ENCODE data around the gene PTPRE.

Gene PTPRE

DNA sequence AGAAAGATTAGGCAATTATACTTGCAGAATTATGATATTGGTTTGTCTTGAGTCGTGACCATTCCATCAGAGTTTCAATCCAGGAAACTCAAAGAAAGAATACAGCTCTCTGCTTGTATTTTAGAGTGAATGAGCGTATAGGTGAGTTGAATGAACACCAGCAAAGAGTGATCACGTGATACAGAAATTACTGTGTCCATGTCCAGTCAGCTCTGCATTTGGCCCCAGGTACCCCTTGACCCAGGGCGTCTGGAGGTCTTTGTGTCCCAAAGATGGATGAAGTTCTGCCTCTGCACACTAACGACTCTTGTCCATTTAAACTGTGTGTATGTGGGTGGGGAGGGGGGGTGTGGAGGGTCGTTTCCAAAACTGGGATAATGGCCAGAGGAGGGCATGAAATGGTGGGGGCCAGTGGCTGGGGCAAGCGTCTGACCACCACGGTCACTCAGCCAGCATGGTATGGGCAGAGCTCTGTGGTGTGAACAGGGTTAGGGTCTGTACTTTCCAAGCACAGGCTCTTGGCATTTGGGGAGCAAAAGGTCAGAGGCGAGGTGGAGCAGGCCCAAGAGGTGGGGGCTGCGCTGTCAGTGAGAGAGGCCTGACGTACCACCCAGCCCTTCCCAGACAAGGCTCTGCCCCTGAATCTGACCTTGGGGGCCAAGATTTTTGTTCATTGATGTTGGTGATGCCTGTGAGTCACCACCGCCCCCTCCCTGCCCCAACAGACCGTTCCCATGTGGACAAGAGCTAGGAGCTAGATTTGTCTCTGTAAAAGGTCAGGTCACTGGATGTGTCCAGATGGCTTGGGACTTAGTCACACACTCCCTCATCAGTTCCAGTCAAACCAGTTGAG, 1.4 kb downstream of the PTPRE start:
- DNase-seq = peak; percentile 94

DNA sequence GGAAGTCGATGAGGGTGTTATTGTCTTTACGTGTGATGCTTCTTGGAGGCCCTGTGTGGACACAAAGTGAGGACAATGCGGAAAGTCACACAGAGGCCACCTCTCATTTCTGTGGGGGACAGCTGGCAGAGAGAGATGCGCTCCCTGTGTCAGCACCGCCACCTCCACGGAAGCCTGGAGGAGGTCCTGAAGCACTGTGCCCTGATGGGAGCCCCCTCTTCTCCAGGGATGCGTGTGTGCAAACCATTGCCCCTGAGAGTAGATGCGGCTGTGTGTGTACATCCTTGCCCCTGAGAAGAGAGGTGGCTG, 2.0 kb downstream of the PTPRE start:
- no peak for DNase-seq

DNA sequence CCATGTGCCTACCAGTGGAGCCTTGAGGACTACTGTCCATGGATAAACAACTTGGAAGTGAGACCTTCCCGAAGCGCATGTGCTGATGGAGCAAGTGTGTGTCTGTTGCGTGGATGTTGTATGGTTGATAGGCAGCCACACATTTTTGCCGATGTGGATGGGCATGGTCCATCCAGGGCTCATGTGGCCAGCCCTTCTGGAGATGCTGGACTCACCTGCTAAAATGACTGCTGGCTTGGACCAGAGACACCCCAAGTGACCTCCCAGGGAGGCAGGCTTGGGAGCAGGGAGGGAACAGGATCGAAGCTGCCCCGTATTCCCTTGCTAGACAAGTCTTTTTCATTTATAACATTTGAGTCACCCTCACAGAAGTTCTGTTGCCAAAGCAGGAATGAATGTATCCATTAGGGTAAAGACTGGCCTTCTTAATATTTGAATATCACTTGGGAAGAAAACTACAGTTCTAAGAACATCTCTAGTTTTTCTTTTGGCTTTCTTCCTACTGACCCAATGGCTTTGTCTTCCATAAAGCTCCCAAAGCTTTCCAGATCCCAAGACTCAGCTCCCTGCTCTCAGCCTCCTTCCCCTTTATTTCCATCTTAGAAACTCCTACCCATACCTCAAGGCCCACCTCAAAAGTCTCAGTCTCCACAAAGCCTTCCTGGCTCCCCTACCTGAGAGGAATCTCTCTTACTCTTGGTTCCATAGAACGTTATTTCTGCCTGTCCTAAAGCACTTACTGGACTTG, 3.0 kb downstream of the PTPRE start:
- no peak for DNase-seq

DNA sequence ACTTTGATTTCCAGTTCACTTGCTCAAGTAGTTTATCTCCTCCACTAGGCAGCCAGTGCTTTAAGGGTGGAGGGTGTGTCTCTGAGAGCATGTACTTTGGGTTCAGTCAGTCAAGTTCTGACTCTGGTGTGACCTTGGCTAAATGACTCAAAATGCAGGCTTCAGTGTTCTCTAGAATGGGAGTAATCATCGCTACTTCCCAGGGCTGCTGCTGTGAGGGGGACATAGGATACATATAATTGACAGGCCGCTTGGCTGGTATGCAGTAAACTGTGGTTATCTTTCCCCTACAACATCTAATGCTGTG, 3.5 kb downstream of the PTPRE start:
- DNase-seq = no peak

DNA sequence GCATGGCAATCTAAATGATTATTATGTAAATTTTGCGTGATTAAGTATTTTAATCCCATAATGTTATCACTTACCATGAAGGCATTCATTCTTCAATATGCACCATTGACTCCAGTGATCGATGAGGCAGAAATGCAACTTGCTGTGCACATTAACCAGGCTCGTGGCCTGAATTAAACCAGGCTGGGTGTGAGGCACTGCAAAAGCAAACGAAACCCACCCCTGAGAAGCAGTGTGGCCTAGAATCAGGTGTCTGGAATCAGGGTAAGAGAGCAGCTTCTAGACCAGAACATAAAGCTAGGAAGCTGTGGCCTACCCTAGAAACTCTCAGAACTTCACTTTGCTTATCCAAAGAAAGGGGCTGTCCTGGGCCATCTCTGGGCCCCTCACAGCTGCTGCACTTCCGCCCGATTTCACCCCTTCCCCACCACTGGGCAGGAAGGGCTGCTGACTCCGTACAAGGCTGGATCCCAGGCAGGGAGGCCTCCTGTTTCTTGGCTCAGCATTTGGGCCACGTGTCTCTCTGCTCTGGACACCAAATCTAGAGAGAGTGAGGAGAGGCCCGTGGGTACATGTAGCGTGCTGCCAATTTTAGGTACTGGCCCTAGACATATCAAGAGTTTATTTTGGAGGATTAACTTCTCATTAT, 4.4 kb downstream of the PTPRE start:
- no peak for DNase-seq

DNA sequence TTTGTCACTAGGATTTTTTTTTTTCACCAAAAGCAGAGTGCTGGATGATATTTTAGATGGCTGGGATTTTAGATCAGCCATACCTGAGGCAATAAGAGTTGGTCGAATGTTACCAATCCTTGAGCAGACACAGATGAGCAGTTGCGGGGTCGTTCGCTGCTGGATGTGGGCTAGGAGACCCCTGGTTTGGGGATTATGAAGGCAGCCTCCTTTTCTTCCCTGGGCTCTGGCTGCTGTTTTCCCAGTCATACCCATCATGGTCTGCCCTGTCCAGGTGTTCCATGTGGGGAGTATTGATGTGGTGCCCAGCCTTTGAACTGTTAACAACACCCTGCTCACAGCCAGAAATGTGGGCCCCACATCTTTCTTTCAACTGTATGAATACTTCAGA, 5.0 kb downstream of the PTPRE start:
- DNase-seq = no peak

DNA sequence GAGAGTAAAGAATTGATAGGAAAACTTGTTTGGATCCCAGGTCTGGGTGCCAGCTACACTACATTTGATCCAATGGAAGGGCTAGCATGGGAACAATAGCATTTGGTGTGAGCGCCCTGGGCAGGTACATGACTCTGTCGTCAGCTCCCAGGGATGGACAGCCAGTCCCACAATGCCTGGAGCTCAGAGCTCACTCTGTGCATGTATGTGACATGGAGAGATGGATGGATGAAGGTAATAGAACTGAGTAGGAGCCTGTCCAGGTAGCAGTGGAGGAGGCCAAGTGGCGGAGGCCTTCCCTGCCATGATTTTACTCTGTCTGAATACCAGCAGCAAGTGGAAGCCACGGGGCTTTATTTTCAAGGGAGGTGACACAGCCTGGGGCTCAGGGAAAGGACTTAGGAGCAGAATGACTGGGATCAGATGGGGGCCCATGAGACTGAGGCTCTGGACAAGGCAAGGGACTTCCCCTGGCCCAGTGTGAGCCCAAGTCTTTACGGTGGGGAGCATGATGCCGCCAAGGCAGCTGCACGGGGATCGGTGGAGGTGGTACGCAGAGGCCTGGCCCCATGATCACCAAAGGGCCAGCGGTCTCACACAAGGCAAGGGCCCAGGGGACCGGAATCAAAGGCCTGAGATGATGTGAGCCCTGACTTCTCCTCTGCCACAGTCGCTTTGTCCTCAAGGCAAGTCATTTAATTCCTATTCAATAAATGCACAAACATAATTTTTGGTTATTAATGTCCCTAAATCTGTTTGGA, 5.9 kb downstream of the PTPRE start:
- no peak for DNase-seq

DNA sequence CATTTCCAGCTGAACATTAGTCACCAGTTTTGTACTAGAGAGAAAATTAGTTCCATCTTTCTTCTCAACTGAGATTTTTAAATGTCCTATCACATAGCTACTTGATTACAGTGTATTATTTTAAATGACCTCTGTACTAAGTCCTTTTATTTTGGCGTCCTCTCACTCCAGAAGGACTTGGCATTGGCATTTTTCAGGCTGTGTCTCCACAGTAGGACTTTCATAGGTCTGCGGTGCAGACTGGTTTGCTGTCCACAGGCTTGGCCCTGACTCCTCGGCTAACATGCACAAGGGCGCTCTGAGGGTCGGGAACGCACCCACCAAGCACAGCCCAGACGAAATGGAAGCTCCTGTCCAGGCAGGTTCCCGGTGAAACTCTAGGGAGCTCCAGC, 6.5 kb downstream of the PTPRE start:
- DNase-seq = no peak

DNA sequence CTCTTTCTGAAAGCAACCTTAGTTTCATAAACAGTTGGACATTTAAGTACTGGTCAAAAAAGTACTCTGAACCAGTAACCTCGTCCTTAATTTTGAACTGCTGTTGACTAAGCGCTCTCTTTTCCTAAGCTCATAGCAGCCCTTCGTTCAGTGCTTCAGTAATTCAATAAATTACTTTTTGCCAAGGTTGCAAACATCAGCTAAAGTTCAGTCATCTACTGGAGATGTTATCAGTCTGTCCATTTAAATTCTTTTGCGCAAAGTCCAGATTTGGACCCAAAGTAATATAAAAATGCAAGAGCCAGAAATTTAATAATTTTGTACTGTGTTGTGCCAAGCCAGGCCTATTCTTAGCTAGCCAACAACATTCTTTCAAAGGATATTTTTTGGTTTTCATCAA, 8.4 kb downstream of the PTPRE start:
- DNase-seq = no peak

DNA sequence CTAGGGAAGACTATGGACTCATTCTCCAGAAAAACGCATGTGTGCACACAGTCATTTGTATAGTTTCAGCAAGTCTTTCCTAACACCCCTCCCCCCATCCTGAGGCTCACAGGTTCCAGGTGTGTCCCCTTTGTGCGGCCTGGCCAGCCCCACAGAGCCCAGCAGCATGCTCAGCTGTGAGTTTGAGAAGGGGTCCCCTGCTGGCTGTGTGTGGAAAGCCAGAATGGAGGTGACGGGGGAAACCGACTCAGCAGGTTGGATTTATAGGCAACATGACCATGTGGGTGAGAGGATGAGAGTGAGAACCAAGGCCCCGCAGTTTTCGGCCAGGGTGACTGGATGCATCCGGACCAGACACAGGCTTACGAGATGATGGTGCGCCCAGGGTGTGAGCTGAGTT, 9.9 kb downstream of the PTPRE start:
- no peak for DNase-seq

DNA sequence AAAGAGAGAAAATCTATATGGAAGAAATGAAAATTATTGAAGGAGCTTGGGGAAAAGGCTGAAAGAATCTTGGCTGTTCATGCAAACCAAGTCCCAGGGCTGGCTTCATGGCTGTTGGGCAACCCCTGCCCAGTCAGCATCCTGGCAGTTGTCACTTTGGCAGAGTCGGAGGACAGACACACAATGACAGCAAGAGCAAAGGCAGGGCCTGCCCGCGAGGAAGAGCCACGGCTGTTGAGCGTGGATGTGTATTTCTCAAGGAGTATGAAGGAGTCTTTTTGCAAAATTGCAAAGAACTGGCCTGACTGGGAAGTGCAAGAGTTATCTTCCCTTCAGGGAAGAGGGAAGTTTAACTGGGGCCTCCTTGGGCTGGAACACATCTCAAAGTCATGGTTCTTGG, 11.7 kb downstream of the PTPRE start:
- DNase-seq = peak; percentile 79

DNA sequence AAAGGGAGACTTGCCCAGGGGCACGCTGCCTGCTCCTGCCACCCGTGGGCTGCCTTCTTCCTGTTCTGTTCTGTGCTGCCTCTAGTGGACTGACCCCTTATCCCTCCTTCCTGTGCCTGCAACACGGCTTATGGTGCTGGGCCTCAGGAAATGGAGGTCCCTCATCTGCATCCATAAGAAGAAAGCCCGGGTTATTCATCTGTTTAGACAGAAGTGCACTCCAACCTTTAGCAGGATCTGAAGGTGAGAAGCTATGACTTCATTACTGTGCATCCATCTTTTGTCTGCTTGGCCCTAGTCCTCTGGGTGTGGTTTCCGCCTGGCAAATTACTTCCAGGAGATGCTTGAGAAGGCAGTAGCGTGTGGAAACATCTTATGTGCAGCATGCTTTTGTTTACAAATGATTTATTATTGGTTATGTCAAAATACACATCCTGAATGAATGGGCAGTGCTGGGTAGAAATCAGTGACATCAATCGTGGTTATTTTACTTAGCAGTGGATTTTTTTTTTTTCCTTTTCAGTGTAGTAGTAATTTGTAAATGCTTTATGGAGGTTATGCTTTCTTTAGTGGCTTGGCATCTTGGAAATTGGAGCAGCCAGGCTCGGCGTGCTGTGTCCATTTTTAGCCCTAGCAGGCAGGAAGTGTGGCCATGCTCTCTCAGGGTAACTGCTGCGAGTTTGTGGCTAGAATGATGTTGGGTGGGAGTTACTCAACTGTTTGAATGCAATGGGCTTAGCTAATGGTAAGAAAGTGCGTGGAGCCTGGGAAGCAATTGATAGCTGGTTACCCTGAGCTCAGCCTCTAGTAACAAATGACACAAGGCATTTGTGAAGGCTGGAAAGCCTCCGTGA, 12.7 kb downstream of the PTPRE start:
- peak; percentile 75 for DNase-seq

DNA sequence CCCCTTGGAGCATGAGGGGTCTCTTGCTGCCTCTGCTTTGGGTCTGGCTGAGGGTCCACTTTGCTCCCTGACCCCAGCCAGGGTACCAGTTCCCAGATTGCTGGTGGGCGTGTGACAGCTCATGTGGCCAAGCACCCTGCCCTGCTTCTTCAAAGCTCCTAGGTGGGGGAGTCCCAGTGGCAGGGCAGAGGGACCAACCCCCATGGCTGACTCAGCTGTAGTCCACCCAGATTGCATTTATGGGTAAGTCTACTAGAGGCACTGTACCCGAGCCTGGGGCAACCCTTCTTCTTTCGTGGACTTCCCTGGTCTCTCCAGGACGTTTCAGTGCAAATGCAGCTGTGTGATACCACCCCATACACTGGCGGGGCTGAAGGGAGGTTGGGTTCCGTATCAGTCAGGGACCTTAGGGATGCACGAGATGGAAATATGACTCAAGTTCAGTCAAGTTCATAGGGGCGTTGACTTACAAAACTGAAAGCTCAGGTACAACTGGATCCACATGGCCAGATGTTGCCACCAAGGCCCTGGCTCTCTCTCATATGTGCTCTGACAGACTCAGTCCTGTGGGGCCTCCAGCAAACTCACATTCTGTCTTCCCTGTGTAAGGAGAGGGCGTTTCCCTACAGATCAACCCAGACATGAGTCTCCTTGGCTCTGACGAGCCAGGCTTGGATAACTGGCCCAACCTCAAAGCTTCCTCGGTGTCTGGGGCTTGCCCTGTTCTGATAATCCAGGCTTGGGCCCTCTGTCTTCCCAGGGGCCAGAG, 13.6 kb downstream of the PTPRE start:
- peak; percentile 68 for DNase-seq

DNA sequence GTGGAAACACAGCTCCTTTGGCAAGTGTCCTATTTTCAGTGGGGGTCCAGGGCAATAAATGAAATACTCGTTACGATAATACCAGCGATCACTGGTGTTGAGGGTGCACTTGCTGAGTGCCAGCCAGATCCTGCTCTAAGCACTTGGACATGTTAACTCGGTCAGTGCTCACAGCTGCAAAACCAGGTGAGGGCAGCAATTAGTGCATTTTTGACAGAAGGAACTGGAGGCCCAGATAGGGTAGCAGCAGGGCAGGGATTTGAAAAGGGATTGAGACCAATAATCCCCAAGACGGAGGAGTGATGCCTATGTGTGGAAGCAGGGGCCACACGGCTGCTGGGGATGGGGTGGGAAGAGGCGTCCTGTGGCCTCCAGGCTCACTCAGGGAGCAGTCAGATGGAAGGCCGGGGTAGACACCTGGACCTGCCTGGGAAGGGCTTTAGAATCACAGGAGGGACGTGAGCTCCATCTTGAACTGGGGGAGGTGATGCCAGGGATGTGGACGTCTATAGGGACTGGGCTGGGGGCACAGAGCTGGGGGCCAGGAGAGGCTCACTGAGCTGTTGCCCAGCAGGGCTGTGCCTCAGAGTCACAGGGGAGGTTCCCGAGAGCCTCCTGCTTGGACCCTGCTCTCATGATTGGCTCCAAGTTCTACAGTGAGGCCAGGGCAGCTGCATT, 14.3 kb downstream of the PTPRE start:
- no peak for DNase-seq

DNA sequence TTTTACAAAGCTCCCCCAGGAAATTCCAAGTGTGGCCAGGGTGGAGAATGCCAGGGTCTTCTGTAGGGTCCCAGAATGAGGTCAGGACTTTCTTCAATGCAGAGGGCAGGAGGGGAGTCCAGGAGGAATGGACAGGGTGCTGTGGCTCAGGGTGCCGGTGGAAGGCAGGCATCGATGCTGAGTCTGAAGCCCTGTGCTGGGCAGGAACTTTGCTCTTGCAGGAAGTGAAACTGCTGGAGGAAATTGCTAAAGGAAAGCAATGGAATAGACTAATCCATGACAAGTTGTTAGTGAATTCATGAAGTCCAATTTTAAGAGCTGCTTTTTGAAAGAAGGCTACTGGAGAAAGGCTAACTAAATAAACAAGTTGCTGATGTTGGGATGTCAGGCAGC, 14.8 kb downstream of the PTPRE start:
- DNase-seq = peak; percentile 83

DNA sequence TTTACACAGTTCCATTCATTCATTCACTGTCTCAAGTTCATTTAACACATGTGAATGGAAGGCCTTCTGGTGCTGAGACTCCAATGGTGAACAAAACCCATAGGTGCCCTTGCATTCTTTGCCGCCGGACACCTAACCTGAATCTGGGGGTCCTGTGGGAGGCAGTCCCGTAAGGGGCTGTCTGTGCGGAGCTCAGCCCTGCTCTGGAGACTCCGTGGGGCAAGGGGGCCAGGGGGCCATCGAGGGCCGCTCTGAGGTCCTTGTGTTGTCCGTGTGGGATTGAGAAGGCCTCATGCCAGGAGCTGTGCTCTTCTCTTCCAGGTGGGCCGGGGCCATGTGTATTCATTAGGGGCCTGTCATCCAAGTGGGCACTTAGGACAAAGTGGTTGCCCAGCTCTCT, 15.3 kb downstream of the PTPRE start:
- no peak for DNase-seq

DNA sequence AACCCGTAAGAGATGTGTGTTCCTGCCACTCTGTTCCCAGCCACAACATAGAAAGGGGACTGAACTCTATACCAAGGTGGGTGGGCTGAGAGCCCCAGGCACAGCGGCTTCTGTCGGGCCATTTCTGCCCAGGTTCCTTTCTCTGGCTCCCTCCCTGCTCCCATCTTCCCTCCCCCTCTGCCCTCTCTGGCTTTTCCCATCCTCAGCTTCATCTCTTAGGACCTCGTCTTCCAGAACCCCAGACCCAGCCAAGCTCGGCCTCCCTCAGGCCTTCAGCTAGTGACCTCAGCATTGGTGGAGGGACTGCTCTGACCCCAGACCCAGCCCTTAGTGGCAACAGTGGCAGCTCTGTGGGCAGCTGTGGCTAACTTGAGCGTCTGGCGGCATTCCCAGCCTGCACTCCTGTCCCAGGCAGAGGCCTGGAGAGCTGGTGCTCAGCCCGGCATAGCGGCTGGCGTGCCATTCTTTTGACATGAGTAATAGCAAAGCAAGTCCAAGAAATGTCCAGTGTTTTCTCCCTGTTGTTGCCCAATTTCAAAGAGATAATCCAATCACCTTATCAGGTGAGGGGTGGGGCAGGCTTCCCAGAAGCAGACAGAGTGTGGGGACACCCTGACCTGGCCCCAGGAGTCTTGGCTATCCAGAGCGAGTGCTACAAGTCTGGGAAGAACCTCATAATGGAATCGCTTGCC, 15.9 kb downstream of the PTPRE start:
- DNase-seq = no peak

DNA sequence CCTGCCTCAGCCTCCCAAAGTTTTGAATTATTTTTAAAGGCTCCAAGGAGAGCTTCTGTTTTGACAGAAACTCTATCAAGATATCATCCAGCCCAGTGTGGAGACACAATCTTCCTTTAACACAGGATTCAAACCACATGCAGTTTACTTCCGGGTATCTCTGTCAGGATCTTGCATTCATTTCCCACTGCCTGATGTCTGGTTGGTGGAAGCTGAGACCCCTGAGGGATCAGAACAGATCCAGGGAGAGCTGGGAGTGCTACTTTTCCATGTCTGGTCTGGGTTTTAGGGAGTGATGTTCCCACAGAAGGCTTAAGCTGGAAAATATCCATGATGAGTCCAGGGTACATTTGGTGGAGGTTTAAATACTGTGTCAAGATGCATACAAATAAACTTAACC, 16.7 kb downstream of the PTPRE start:
- DNase-seq = no peak

DNA sequence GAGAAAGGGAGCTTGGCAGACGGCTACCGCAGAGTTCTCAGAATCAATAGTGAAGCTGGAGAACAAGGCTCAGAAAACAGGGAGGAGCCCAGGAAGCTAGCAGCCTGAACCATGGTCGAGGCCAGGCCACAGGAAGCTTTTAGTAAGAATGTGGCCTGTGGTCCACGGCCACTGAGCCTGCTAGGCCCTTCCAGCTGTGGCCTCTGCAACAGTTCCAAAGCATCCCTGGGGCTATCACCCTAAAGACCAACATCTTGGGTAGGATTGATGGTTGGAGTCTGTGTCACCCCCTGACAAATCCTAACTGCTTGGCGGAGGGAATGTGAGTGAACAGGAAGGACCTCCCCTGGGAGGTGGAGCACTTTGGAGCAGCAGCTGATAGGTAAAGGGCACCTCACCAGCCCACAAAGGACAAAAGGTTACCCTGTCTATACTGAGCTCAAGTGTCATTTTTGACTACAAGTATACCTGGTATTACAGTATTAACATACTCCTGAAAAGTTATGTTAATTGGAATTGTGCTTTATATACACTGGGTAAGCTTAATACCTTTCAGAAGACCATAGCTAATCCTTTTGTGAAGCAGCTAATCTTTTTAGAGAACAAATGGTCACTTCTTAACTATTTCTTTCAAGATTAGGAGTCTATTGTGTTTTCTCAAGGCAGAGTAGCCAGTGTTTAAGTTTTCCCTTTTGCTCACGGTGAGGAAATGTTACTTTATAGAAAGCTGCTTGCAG, 18.7 kb downstream of the PTPRE start:
- DNase-seq = no peak

DNA sequence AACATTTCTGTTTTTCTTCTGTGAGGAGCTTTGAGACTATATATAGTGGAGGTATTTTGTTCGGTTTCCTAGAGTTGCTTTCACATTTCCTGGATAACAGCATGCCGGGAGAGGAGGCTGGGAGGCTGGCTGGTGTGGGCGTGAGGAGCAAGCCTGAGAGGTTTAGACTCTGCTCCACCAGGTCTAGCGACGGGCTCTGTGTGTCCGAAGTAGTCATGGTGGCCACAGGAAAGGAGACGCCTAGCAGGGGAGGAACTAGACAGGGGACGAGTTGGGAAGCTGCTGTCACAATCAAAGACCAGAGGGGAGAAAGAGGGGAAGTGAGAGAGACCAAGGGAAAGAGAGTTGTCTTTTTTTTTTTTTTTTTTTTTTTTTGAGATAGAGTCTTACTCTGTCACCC, 19.6 kb downstream of the PTPRE start:
- DNase-seq = peak; percentile 92

Data from suppressor macrophage treated with lipopolysaccharide for 4 hours (primary cell).